Measurements from ENCODE around the gene INPP4A.

The INPP4A gene

DNA sequence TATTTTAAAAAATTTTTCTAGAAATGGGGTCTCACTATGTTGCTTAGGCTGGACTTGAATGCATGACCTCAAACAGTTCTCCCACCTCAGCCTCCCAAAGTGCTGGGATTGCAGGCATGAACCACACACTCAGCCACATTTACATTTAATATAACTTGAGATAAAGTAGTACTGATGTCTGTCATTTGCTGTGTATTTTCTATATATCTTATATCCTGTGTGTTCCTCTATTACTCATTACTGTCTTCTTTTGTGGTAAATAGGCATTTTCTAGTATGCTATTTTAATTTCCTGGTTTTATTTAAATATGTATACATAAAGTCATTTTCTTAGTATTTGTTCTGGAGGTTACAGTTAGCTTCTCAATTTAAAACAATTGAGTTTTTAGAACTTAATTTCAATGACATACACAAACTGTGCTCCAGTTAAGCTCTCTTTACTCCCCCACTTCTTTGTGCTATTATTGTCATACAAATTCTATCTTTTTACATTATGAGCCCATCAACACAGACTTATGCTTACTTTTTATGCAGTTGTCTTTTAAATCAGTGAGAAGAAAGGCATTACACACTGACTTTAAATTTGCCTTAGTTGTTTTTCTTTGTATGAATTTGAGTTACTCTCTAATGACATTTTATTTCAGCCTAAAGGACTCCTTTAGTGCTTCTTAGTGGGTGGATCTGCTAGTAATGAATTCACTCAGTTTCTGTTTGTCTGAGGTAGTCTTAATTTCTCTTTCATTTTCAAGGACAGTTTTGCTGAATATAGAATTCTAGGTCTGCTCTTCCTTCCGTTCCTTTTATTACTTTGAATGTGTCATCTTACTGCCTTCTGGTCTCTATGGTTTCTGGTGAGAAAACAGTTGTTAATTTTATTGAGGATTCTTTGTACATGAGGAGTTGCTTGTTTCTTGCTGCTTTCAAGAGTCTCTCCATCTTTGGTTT is 6.2 kb upstream of the INPP4A start:
- DNase-seq: no peak

DNA sequence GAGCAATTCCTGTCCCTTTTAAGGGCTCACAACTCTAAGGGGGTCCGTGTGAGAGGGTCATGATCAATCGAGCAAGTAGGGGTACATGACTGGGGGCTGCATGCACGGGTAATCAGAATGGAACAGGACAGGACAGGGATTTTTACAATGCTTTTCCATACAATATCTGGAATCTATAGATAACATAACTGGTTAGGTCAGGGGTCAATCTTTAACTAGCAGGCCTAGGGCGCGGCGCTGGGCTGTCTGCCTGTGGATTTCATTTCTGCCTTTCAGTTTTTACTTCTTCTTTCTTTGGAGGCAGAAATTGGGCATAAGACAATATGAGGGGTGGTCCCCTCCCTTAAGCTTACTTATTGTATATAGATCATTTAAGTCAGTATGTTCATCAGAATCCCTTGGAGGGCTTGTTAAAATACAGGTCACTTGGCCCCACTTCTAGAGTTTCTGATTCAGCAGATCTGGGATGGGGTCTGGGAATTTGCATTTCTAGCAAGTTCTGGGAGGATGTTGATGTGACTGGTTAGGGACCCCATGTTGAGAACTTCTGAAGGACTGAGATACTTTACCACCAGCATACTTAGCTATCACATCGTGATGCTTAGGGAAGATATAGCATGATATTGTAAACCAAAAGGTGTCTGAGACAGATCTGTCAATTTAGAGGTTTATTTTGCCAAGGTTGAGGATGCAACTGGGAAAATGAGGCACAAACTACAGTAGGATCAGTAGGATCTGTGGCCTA is 2.8 kb upstream of the INPP4A start:
- DNase-seq: no peak

DNA sequence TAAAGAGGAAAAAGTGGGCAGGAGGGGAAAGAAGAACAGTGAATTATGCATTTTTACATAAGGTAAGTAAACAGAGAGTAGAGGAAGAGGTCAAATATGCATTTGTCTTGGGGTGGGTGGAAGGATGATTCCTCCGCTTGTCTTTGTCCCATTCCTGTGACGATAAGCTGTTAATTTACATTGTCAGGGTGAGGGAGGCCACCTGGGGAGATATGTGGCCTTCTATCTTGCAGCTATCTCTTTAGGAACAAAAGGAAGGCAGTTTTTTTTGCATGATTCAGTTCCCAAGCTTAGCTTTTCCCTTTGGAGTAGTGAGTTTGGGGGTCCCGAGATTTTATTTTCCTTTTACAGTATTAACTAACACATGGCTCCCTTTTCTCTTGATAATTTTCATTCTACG is 2.2 kb upstream of the INPP4A start:
- no peak for DNase-seq

DNA sequence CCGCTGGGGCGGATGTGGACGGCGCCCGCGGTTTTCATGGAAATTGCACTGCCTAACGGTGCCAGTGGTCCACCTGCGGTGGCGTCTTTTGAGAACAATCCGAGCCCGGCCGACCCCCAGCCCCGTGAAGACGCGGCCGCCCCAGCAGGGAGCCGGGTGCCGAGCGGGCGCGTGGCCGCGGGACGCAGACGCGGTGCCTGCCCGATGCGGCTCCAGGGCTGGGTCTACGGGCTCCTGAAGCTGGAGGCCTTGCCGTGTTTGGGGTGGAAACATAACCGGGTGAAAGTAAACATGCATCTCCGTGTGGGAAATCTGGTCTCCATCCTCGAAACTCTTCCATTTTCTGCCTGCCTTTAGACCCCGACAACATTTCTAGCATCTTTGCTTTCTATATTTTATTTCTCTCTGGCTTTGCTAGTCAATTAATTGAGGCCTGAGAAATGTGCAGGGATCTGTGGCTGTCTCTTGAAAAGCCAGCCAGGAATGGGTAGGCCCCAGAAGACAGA is 572 bp downstream of the INPP4A start:
- DNase-seq: no peak

DNA sequence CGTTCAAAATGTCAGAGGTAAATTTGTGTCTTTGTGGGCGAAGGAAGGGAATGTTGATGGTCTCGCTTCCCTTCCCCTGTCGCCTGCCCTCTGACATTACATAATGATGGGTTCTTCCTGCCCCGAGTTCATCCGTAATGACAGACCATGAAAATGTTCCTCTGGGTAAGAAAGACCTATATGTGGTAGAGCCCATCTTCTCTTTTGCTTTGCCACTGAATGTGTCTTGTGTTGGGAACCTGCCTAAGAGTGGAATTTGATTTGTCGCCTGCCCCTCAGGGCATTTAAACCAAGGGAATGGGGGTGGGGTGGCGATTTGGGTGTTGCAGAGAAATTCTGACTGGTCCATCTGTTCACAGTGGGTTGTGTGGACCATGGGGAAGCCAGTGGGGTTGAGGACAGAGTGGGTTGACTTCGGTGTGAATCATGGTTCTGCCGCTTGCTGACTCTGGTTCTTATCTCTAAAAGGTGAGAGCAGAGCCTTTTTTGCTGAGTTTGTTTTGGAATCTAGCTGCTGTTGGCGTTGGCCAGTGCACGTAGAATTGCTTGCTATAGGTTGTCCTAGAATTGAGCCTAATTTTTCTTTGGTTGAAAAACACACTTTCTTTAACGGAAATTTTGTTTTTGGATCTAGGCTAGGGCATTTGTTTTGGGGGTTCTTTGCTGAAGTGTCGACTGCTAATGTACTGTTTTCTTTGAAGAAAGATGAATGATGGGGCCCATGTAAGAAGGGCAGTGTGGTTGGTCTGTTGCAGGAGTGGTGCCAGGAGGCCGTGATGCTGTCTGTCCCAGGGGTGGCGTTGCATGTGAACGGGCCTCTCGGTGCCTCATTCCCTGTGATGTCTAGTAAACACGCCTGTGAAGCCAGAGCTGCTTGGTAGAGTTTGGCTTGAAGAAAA is 1.3 kb downstream of the INPP4A start:
- DNase-seq: no peak

DNA sequence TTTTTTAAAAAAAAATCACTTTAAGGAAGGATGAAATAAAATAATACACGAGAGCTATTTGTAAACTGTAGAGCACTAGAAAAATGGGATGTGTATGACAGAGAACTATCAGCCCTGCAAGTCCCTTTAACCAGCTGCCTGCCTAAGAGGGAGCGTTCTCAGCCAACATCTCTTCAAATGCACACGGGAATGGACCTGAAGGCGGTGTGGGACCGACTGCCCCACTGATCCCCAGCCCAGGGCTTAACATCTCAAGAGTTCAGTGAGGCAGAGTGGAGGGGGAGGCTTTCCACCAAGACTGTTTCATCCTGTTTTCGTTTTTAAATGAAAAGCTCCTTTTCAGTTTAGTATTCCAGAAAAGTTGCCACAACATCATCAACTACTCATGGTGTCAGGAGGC is 2.2 kb downstream of the INPP4A start:
- DNase-seq: no peak

DNA sequence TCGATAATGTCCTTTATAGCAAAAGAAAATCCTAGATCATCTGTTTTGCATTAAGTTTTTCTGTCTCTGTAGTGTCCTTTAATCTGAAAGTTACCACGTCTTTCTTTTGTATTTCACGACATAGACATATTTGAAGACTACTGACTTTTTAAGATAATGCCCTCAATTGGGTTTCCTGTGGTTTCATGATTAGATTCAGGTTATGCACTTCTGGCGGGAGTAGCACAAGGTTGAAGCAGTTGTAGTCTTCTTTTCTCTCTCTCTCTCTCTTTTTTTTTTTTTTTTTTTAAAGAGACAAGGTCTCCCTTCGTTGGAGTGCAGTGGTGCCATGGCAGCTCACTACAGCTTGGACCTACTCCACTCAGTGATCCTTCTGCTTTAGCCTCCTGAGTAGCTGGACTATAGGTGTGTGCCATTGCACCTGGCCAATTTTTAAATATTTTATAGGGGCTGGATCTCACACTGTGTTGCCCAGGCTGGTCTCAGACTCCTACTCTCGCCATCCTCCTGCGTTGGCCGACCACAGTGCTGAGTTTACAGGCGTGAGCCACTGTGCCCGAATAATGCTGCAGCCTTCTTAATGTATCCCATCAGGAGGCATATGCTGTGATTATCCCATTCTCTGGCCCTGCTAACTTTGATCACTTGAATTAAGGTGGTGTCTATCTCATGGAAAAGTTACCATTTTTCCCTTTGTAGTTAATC is 3.9 kb downstream of the INPP4A start:
- DNase-seq: no peak

DNA sequence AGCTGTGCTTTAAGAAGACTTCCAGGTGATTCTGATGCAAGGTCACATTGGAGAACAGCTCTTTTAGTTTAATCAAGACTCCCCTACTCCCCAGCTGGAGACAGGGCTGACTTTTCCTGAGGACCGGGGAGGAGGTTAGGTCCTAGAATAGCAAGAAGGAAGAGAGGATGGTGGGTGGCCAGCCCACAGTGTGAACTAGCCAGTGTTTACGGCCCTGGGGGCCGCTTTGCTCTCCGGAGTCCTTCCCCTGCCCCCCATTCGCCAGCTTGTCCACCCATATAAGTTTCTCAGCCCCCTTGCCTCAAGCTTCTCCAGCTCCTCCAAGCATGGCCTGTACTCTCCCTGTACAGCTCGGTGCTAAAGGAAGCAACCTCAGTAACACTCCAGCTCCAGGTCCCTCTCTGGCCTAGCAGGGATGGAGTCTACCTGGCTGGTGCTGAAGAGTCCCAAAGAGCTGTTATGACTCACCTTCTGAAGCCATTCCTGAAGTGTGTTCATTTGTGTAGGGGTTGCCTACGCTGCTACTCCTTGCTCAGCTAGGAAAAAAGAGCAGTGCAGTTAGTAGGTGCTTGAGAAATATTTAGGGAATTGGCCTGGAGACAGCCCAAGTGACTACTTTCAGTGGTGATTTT is 7.9 kb downstream of the INPP4A start:
- DNase-seq: no peak

DNA sequence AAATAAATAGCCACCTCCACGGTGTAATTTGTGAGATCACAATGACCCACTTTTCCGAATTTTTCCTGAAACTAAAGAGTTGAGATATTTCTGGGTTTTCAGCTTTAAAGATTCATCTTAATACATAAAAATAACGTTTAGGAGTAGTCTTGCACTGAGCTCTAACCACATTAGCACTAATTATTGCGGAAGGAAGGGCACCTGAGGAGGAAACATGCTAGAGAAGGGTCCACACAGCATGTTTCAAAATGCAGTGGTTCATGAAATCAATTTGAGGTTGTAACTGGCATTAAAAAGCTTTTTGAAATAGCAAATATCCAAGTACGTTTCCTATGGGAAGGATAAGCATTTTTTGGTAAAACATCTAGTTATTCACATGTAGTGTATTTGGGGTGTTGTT is 8.4 kb downstream of the INPP4A start:
- DNase-seq: no peak

DNA sequence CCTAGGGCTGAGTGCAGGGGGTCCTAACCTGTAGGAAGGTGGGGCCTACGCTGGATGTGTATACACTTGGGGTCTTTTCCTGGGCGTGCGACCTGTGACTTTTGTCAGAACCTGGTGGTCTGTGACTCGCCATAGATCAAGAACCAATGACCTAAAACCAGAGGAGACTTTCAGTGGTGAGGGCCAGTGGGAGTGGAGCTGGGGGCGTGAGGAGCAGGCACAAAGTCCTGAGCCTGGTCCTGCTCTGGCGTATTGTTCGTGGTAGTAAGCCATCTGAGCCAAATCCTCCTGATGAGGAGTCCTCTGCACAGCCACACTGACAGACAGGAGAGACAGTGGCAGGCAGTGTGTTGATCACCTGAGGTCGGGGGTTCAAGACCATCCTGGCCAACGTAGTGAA is 8.9 kb downstream of the INPP4A start:
- DNase-seq: no peak

DNA sequence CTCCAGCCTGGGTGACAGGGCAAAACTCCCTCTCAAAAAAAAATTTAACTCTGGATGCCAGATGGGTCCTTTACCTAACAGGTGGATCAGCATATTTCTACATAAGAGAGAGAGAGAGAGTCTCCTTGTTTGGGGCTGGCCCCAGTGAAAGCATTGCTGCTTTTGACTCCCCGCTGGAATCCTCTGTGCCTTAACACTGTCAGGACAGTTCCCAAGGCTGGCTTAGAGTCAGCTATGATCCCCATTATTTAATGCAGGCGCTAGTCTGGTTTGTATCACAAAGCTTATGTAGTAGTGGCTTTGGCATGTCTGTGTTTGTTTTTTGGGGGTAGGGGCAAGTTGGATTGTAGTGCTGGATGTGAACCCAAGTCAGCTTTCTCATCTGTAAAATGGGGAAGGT is 9.4 kb downstream of the INPP4A start:
- DNase-seq: no peak

DNA sequence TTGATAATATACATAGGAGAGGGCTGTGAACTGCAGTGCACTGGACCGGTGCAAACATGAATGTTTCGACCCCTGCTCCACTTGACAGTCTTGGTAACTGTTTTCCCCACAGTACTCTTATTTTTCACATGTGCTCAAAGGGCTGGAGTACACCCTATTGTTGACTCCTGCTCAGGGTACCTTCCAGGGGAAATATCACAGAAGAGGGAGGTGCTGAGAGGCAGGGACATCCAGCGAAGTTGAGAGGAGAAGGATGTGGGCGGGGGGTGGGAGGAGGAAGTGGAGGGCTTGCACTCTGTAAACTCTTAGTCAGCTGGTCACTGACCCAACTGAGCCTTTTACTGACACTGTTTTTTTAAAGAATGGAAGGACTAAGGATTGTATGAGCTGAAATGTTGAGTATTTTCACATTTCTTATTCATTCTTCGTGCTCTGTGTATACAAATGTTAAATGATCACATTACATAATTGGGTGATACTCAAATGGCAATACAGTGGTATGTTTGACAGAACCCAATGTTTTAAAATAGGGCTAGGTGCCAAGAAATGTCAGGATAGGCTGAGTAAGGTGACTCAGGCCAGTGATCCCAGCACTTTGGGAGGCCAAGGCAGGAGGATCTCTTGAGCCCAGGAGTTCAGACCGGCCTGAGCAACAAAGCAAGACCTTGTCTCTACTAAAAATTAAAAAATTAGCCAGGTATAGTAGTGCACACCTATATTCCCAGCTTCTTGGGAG is 10.0 kb downstream of the INPP4A start:
- DNase-seq: no peak

DNA sequence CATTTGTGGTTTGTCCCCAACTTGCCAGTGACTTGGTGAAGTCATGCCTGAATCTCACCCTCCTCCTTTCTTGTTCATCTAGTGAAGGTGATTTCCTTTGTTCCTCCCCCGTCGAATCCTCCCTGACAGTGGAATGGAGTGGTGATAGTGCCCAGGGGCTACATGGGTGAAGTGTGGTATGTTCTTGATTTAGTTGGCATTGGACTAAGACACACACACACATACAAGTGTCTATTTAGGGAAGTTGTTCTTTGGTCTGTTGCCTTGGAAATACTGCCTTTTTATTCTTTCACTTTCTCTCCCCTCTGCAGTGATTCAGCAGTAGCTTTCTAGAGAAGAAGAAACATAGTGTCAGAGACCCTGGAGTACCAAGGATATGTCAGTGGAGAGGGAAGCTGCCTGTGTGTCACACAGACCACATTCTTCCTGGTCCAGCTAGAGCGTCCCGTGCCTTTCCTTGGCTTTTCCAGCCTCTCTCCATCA is 10.9 kb downstream of the INPP4A start:
- no peak for DNase-seq

DNA sequence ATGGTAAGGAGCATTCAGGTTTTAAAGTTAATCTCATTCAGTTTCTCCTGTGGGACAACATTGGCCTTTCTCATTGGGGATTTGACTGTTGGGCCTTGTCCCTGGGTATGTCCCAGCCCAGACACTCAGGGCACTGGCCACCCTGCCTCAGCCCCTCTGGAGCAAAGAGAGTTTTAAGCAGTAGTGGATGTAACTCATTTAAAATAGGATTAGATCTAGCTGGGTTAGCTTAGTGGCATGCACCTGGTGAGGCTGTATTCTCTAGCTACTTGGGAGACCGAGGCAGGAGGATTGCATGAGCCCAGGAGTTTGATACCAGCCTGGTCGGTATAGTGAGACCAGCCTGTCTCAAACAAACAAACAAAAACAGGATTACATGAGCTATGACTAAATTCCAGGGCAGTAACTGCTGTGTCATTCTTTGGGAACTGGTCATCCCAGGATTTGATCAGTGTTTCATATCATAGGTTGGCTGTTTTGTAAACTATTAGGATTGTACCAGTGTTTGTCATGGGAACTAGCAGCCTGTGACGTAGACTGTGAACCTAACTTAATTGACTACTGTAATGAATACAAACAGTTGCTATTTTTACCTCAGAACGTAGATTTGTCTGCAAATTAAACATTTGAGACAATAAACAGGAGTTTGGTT is 12.5 kb downstream of the INPP4A start:
- DNase-seq: no peak

DNA sequence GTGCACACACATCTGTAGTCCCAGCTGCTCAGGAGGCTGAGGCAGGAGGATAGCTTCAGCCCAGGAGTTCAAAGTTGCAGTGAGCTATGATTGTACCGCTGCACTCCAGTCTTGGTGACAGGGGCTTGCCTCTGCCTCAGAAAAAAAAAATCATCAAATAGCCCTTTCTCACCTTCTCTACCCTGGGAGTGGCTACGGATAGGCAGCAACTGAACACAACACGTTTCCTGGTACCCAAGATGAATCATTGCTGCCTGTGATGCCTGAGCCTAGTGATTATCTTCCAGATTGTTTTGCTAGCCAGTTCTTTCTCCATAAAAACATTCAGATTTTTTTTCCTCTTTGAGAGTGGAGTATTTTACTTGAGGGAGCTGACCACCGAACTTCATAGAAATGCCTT is 13.5 kb downstream of the INPP4A start:
- DNase-seq: no peak

DNA sequence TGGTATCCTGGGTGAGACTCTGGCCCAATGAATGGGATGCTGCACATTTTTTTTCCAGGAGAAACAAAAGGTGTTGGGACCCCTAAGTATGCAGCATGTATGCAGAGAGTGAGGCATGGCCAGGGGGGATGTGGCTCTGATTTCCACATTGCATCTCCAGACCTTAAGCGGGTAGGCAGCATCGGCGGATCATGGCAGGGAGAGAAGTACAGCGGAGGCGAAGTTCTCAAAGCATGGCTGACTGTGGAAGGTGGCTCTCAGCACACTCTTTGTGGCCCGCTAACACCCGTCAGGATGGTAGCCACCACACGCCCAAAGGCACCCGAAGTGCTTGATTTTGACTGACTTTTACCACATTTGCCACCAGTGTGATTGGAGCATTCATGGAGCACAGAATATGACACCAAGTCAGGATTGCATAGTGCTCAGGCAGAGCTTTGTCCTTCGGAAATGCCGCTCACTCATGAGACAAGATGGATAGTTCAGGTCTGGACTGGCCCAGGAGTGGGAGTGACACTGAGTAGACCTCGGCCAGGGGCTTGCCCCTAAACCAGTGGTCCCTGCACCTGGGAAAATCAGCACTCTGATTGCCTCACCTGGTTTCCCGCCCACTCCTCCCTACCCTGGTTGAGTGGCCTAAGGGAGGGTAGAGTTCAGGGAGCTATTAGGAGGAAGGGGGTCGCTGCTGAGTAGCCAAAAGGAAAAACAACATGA is 14.2 kb downstream of the INPP4A start:
- DNase-seq: no peak

DNA sequence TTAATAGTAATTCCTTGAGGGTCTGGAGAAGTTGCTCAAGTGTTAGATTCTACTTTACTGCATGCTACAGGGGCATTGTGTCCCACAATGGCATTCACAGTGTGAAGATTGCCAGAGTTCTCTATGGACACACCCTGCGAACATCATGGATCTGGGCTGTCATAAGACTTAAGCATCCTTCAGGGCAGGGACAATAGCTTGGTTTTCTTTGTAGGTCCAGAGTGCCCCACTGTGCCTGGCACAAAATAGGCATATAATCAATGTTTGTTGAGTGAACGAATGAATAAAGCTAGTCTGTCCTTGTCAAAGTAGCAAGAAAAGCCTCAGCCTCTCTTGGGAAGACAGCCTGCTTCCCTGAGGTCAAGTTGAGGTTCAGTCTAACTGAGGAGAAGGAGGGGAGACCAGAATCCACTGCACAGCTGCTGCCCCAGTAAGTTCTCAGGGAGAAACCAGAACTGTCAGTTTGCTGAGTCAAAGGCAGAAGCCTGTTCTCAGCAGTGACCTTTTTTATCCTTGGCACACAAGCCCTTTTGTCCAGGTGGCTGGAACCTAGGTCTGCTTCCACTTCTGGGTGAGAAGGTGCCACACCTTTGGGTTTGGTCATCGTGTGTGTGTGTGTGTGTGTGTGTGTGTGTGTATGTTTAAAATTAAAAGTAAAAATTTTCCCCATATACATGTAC is 15.0 kb downstream of the INPP4A start:
- no peak for DNase-seq

DNA sequence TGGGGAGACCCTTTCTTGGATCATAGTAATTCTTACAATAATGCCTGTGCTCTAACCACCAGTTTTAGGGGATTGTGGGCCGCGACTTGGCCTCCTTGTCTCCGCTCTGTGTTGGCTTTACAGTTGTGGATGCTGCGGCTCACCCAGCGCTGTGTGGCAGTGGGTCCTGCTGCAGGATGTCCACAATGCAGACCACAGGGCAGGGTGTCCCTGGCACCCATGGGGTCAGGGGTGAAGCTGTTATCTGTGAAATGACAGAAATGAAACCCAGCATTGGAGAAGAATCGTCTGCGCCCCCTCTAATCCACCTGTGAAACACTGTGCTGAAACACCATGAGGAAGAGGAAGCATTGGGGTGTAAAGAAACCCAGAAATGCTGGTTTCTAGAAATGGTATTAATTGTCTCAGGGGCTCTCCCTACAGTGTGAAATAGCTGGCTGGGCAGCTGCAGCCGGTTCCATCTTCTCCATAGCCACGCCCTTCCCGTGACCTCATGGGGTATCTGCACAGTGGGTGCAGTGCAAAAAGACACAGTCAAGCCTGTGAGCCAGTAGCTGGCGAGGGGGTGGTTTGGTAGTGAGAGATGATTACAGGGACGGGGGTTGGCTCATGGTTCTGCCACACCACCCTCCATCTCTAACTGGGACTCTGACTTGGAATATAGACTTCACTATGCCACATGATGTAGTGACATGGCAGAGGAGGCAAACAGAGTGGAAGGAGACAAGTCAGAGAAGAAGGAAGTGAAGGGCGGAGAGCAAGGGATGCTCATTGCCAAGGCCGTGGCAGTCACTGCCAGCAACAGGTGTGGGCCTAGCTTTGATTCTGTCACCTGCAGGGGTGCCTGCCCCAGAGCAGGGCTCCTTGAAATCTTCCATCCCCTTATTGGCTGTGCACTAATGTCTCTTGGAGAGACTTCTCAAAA is 16.2 kb downstream of the INPP4A start:
- no peak for DNase-seq

All from NCI-H1436 treated with DMSO at 0.1 percent for 48 hours (cell line).